Loucy (cell line): ENCODE results near the gene KIFC3.

Source experiments
- H2AFZ ChIP-seq: fragments of 200-600 bp; sonication (generic); 2 replicates; pipeline ENCODE4 v1.6.0; 2016; ENCODE audit warnings: antibody characterized with exemption, mild to moderate bottlenecking, low read length, moderate library complexity
- H3F3A ChIP-seq: fragments of 200-600 bp; 2 replicates; pipeline ENCODE4 v1.6.0; 2016; ENCODE audit warnings: antibody characterized with exemption, low read depth, mild to moderate bottlenecking
- H3K27me3 ChIP-seq: fragments of 200-600 bp; sonication (generic); 2 replicates; pipeline ENCODE4 v1.6.1; 2014; ENCODE audit warnings: low read length, mild to moderate bottlenecking; ENCODE audit not compliant: insufficient read depth, poor library complexity, severe bottlenecking
- H3K36me3 ChIP-seq: fragments of 200-600 bp; sonication (generic); 2 replicates; pipeline ENCODE4 v1.6.1; 2016; ENCODE audit warnings: low read length; ENCODE audit not compliant: insufficient read depth
- H3K4me1 ChIP-seq: fragments of 200-600 bp; sonication (generic); 2 replicates; pipeline ENCODE4 v1.5.1; 2014; ENCODE audit warnings: low read length, mild to moderate bottlenecking; ENCODE audit not compliant: insufficient read depth, poor library complexity, severe bottlenecking
- H3K4me2 ChIP-seq: fragments of 200-600 bp; sonication (generic); 2 replicates; pipeline ENCODE4 v1.6.0; 2014; ENCODE audit warnings: antibody characterized with exemption, low read length, low read depth, mild to moderate bottlenecking; ENCODE audit not compliant: poor library complexity, severe bottlenecking
- H3K4me3 ChIP-seq: fragments of 200-600 bp; sonication (generic); 2 replicates; pipeline ENCODE4 v1.5.1; 2014; ENCODE audit warnings: low read length, mild to moderate bottlenecking, mixed read lengths; ENCODE audit not compliant: poor library complexity, severe bottlenecking
- H3K79me2 ChIP-seq: fragments of 200-600 bp; sonication (generic); 2 replicates; pipeline ENCODE4 v1.6.1; 2014; ENCODE audit warnings: low read length; ENCODE audit not compliant: insufficient read depth
- H3K9ac ChIP-seq: fragments of 200-600 bp; sonication (generic); 2 replicates; pipeline ENCODE4 v1.6.0; 2014; ENCODE audit warnings: mild to moderate bottlenecking, low read depth, low read length, moderate library complexity; ENCODE audit not compliant: poor library complexity, severe bottlenecking
- H3K9me2 ChIP-seq: fragments of 200-600 bp; sonication (generic); replicated peaks from 2 replicates; pipeline ENCODE4 v1.6.1; 2016; ENCODE audit warnings: low read depth, low read length, mixed read lengths
- H3K9me3 ChIP-seq: fragments of 200-600 bp; sonication (generic); 2 replicates; pipeline ENCODE4 v1.6.1; 2014; ENCODE audit warnings: mild to moderate bottlenecking, antibody characterized with exemption, low read length, low read depth; ENCODE audit not compliant: insufficient read depth
- H4K20me1 ChIP-seq: fragments of 200-600 bp; sonication (generic); 2 replicates; pipeline ENCODE4 v1.6.0; 2014; ENCODE audit warnings: antibody characterized with exemption, low read length, mild to moderate bottlenecking; ENCODE audit not compliant: insufficient read depth, poor library complexity, severe bottlenecking
- EZH2phosphoT487 ChIP-seq: fragments of 200-600 bp; IDR thresholded peaks from 2 replicates; pipeline ENCODE4 v1.6.1; 2018; ENCODE audit warnings: antibody characterized with exemption, mild to moderate bottlenecking, moderate library complexity, borderline replicate concordance
- TF ChIP-seq, protein P1 (sequence below): fragments of 200-600 bp; sonication (generic); conservative IDR thresholded peaks from 2 replicates; pipeline ENCODE4 v1.5.1; 2014; ENCODE audit warnings: mild to moderate bottlenecking, antibody characterized with exemption, low read length

The KIFC3 gene

DNA sequence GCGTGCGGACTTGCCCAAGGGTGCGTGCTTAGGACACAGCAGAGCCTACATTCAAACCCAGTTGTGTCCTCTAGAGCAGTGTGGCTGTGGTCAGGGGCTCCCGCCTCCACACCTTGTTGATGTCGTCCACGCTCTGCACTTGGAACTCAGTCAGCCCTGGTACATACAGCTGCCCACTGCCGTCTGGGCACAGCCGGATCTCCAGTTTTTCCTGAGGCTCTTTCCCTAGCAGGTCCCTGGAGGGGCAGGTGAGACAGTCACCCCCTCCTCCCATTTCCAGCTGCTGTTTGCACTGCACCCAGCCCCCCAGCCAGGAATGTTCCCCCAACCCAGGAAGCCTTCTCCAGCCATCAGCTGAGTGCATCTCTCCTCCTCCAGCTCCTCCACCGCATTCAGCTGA lies 41.0 kb downstream of the KIFC3 start:
- H3K4me2 ChIP-seq = no peak overlapping the region
- no peak overlapping the region for H2AFZ ChIP-seq
- no peak overlapping the region for H3K4me3 ChIP-seq
- peaks cover 4% of the 10 kb centered on the region for H3K4me1 ChIP-seq
- H3K79me2 ChIP-seq = no peaks in the 10 kb centered on the region
- H3K36me3 ChIP-seq = no peaks in the 10 kb centered on the region
- H3K27me3 ChIP-seq = no peaks in the 10 kb centered on the region
- TF ChIP-seq, protein P1, sequence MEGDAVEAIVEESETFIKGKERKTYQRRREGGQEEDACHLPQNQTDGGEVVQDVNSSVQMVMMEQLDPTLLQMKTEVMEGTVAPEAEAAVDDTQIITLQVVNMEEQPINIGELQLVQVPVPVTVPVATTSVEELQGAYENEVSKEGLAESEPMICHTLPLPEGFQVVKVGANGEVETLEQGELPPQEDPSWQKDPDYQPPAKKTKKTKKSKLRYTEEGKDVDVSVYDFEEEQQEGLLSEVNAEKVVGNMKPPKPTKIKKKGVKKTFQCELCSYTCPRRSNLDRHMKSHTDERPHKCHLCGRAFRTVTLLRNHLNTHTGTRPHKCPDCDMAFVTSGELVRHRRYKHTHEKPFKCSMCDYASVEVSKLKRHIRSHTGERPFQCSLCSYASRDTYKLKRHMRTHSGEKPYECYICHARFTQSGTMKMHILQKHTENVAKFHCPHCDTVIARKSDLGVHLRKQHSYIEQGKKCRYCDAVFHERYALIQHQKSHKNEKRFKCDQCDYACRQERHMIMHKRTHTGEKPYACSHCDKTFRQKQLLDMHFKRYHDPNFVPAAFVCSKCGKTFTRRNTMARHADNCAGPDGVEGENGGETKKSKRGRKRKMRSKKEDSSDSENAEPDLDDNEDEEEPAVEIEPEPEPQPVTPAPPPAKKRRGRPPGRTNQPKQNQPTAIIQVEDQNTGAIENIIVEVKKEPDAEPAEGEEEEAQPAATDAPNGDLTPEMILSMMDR = no peak
- H4K20me1 ChIP-seq = no peaks in the 10 kb centered on the region
- H3F3A ChIP-seq = no peaks in the 10 kb centered on the region
- no peaks in the 10 kb centered on the region for H3K9me2 ChIP-seq
- no peak overlapping the region for H3K9ac ChIP-seq
- no peaks in the 10 kb centered on the region for H3K9me3 ChIP-seq

DNA sequence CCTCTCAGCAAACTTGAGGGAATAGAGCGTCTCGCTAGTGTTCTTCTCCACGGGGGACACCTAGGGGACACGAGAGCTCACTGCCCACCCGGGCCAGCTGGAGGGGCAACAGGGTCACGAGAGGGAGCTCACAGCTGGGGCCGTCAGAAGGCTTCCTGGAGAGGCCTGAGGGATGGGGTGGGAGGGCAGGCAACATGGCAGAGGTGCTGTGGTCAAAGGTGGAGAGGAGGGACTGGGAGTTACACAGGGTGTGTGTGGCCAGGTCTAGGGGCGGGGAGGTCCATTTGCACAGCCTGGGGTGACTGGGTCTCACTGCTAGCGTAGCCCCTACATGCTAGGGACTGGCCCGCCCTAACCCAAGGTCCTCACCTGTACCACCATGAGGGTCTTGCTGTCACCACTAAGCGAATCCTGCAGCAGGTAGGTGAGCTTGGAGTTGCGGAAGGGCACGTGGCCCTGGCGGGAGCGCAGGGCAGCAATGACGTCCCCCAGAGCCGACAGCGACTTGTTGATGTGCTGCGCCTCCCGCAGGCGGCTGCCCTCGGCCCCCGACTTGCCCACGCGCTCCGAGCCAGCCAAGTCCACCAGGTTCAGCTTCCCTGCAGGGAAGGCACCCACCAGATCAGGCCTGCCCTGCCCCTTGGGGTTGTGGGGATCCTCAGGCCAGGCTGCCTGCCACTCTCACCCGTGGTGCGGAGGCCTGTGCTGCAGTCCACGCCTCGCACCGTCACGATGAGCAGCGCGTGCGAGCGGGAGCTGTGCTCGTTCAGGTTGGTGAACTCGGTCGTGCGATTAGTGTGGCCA lies 41.7 kb downstream of the KIFC3 start:
- TF ChIP-seq, protein P1 = no peak
- no peak for TF ChIP-seq EZH2phosphoT487
- H3K9ac ChIP-seq = no peak overlapping the region
- H3K4me3 ChIP-seq = no peak overlapping the region
- H4K20me1 ChIP-seq = no peaks in the 10 kb centered on the region
- peaks cover 4% of the 10 kb centered on the region for H3K4me1 ChIP-seq
- H3F3A ChIP-seq = no peaks in the 10 kb centered on the region
- no peak overlapping the region for H2AFZ ChIP-seq
- H3K79me2 ChIP-seq = no peaks in the 10 kb centered on the region
- no peaks in the 10 kb centered on the region for H3K9me3 ChIP-seq
- no peak overlapping the region for H3K4me2 ChIP-seq
- H3K9me2 ChIP-seq = no peaks in the 10 kb centered on the region
- no peaks in the 10 kb centered on the region; the same call in 1 of the 2 replicates for H3K36me3 ChIP-seq
- H3K27me3 ChIP-seq = no peaks in the 10 kb centered on the region

DNA sequence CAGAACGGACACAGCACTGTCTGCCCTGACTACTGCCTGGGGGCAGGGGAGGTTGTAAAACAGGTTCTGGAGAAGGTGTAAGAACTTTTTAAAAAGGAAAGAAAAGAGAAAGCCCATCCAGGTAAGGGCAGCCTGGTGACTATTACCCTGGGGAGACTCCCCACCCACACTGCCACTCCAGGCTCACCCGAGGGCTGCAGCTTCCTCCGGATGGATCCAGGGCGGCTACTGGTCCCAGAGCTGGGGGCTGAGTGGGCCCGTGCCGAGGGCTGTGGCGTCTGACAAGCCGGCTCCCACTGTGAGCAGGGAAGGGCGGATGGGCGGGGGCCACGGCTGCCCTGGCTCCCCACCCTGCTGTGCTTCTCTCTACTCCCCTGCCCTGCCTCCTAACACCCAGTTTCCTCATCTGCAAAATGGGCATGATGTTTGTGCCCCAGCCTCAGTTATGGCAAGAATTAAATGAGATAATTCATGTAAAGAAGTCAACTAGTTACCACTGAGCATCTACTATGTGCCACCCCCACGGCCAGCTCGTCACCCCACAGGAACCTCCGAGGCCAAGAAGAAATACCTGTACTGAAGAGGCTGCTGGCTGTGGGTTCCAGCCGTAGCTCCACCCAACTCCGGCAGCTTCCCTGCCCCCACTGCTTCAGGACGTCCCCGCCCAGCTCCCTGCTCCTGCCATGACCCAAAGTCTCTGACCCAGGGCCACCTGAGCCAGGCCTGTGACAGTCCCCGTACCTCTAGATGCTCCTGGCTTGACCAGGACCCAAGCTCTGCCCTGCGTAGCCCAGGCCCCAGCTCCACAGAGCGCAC lies 42.5 kb downstream of the KIFC3 start:
- Histone ChIP-seq H2AFZ (no peak overlapping the region), H4K20me1 (no peaks in the 10 kb centered on the region), H3K9me3 (no peaks in the 10 kb centered on the region), H3K9me2 (no peaks in the 10 kb centered on the region), H3F3A (no peaks in the 10 kb centered on the region), H3K4me3 (no peak overlapping the region), H3K4me2 (no peak overlapping the region), H3K79me2 (no peaks in the 10 kb centered on the region), H3K4me1 (peaks cover 4% of the 10 kb centered on the region), H3K36me3 (no peaks in the 10 kb centered on the region; the same call in 1 of the 2 replicates), H3K9ac (no peak overlapping the region), H3K27me3 (no peaks in the 10 kb centered on the region)
- TF ChIP-seq, protein P1 = no peak
